GM18511 (cell line): ENCODE measurements around the gene CAPN9.
A peak's percentile ranks its signal among the peaks of the same experiment; 100 is the strongest.

Experiments used
- ATAC-seq: cut with Tn5 transposase; IDR thresholded peaks from one replicate; pipeline ENCODE4 v1.9.1; 2021; ENCODE audit warnings: mild to moderate bottlenecking, moderate library complexity; ENCODE audit not compliant: unreplicated experiment

The CAPN9 gene

DNA sequence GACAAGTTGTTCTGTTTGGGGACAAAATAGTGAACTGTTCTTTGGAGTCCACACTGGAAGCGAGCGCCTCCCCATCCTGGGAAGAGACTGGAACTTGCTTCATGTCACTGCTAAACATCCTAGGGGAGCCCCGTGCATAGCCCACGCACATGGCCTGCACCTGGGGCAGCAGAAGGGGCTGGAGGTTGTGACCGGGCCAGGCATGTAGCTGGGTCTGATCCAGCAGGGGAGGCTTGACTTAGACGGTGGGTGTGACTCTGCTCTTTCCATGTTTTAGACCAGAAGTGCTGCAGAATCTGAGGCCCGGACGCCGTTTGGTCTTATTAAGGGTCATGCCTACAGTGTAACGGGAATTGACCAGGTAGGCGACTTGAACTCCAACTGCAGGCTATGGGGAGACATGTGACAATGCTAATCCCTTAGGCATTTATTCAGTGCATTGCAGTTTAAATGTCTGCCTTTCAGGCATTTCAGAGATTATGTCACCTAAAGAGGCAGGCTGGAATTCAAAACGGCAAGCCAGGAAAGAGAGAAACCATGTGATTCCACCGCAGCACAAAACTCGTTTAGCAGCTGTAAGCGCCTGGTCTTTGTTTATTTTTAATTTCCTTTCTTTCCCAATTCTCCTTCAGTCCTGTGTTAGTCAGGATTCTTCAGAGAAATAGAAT lies 21.8 kb downstream of the CAPN9 start:
- no peak for ATAC-seq

DNA sequence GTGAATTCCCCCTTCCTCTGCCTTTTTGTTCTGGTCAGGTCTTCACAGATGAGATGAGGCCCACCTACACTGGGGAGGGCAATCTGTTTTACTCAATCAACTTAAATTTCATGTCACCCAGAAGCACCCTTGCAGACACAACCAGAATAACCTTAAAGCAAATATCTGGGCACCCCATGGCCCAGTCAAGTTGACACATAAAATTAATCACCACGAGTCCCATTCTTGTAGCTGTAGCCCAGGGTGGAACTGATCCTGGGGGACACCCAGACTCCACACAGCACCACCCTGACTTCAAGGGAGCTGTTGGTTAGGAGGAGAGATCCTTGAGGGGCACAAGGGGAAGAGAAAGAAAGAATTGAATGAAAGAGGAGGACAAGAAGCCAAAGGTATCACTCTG lies 23.1 kb downstream of the CAPN9 start:
- ATAC-seq = no peak

DNA sequence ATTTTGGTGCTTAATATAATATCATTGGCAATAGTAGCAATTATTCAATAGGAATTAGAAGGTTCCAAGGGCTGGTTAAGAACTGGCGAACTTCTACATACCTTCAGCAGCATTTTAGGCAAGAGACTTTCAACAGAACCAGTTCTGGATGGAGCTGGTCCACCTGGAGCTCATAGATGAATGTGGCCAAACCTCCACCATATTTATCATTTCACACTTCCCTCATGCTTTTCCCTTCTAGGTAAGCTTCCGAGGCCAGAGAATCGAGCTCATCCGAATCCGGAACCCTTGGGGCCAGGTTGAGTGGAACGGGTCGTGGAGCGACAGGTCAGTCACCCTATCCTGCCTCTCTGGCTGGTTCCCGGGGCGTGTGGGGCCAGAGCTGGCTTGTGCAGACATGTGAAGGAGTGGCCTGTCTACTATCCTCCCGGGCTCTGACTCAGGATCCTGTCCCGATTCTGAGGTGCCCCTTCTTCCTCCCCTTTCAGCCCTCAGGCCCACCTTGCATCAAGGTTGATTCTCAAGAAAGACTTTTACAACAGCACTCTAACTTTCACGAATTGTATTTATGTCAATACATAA lies 24.7 kb downstream of the CAPN9 start:
- ATAC-seq = no peak

- no peak for ATAC-seq
Measured at GRCh38 chr1:230772457-230773395, 25.5 kb downstream of the CAPN9 start.

DNA sequence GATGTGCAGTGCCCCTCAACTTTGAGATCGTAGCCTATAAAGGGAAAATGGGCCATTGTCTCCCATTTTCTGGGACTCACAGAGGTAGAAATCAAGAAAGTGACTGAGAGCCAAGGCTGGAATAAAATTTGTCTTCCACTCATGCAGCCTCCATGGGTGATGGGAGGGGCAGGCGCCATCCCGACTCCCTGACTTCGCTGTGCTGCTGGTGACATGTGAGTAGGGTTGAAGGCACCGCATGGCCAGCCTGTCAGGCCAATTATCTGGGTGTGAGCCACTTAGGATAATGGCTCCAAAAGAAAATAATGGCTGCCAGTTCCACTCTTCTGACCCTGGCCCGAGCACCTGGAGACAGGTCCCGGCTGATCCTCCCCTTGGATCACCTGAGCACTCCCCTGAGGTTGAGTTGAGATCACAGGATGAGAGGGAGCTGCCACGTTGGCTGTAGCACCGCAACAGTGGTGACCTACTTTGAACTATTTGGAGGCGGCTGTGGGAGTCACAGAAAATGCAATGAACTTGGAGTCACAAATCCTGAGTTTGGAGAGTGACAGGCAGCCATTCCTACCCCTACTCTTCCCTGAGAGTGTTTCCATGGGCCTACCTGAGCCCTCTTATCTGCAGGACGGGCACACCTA lies 26.3 kb downstream of the CAPN9 start:
- no peak for ATAC-seq

- no peak for ATAC-seq
Measured at GRCh38 chr1:230778916-230779590, 31.9 kb downstream of the CAPN9 start.

DNA sequence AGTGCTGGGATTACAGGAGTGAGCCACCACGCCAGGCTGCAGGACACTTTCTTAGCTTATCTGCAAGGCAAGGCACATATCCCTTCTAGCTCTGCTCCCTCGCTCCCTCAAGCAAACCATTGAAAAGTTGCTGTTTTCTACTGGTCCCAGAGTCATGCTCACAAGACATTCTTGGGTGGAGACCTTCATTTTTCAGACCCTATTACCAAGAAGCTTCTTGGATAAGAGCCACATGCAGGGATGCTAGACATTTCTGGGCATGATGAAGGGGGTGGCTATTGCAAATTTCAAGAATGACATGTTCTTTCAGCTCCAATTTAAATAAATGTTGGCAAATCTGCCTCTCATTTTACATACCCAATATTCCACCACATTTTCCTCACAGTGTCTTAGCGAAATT lies 33.9 kb downstream of the CAPN9 start:
- ATAC-seq = no peak

GRCh38 chr1:230781594-230781993 lies 34.4 kb downstream of the CAPN9 start:
- ATAC-seq = peak; percentile 92

- no peak for ATAC-seq
Measured at GRCh38 chr1:230784163-230784562, 37.0 kb downstream of the CAPN9 start.

DNA sequence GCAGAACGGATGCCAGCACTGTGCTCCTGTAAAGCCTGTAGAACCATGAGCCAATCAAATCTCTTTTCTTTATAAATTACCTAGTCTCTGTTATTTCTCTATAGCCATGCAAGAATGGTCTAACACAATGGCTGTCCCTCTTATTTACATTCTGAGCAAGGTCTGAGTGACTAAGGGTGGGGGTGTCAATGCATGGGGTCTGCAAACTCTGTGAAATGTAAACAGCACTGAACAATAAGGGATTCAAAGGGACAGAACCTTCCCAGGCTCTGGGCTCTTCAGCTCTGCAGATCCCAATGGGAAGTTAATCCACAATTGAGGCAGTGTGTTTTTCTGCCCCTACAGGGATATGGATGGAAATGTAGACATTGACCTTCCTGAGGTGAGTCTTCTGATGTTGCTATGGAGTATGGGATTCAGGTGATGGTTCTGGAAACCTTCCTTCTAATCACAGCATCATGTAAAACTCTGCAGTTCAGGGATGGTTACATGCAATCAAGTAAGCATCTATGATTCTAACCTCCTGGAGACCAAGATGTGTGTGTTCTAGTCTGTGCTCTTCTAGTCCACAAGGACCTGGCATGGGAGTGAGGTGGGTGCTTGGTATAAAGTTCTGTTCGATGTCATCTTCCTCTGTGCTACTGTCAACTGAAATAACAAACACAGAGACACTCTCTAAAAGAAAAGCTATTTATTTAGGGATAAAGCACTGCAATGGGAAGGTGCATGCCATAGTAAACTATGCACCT lies 38.6 kb downstream of the CAPN9 start:
- no peak for ATAC-seq

GRCh38 chr1:230786385-230786753 lies 39.2 kb downstream of the CAPN9 start:
- no peak for ATAC-seq

DNA sequence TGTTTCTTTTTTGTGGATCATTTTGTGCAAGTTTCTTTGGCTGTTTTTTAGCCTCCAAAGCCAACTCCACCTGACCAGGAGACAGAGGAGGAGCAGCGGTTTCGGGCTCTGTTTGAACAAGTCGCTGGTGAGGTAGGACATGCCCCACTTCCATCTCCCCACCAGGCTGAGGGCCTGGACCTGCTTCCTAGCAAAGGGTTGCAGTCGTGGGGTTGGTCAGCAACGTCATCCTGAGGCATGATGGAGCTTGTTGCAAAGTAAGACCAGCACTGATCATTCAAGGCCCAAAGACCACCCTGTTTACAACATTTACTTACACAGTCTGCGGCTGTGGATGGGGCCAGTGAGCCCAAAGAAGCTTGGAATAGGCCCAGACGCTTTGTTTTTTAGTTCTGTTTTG lies 40.3 kb downstream of the CAPN9 start:
- ATAC-seq = no peak

DNA sequence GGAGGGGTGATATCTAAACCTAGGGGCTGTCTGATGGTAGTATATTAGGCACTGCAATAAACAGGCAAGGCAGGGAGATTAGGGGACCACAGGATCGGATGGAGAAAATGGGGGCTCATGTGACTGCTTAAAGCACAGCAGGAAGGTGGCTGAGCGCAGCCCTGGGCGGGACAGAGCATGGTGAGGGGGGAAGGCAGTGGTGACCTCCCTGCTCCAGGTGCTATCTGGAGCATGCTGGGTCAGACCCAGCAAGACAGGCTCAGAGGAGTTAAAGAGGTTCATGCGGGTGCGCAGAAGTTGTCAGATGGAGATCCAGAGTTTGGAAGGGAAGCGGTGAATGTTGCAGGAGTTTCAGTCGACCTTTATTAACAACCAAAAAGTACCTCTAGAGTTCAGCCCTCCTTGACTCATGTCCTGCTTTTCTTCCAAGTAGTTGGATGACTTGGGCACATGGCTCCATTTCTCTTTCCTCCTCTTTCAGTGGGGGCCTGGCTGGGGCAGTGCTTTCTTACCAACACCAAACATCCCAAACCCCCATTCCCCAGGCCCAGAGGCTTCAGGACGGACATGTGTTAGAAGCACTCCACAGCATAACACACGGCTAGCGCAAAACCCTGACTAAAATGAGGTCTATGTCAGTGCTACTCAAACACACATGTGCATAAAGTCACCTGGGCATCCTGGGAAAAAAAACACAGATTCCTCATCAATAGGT lies 41.5 kb downstream of the CAPN9 start:
- no peak for ATAC-seq

DNA sequence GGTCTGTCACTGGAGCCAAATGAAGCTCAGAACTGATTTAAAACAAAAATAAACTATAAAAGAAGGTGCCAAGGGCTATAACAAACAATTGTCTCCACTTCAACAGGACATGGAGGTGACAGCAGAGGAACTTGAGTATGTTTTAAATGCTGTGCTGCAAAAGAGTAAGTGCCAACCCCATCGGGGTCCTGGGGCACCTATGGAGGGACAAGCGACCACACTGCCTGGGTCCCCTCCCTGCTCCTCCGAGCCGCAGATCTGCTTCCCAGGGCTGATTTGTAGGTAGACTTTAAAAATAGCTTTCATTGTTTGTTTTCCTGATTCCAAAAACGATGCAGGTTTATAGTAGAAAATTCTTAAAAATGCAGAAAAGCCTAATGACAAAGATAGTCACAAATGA lies 42.8 kb downstream of the CAPN9 start:
- ATAC-seq = no peak

GRCh38 chr1:230791986-230792564 lies 44.9 kb downstream of the CAPN9 start:
- no peak for ATAC-seq

DNA sequence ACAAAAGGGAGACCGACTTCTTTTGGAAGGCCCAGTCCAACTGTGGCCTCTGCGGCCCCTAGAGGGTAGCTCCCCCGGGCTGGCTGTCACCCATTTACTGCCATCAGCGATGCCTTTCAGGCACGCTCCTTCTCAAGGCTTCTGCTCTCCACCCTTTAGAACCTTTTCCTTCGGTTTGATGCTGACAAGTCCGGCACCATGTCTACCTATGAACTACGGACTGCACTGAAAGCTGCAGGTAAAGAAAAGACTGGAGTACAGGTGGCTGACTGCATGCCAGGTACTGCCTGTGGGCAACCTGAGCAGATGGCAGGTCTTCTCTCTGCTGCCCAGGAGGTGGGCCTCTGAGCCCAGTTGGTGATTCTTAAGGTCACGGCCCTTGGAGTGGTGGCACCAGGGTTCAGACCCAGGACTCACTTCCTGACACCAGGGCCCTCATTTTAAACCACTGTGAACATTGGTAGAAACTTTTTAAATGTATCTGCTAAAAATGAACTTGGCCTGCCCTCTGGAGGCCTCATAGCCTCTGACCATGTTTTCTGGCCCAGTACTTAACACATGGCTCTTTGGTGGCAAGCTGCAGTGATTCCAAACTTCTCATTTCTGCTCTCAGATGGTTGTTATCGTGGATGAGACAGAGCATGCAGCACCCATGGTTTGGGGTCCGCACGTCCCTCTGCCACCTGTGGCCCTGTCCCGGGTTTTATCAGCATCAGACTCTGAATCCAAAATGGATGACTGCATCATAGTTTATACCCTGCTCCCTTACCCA lies 45.7 kb downstream of the CAPN9 start:
- no peak for ATAC-seq

GRCh38 chr1:230793463-230793745 lies 46.2 kb downstream of the CAPN9 start:
- ATAC-seq = no peak

- no peak for ATAC-seq
Measured at GRCh38 chr1:230794431-230794830, 47.2 kb downstream of the CAPN9 start.
